ENCODE measurements around the gene PDPN.

DNA sequence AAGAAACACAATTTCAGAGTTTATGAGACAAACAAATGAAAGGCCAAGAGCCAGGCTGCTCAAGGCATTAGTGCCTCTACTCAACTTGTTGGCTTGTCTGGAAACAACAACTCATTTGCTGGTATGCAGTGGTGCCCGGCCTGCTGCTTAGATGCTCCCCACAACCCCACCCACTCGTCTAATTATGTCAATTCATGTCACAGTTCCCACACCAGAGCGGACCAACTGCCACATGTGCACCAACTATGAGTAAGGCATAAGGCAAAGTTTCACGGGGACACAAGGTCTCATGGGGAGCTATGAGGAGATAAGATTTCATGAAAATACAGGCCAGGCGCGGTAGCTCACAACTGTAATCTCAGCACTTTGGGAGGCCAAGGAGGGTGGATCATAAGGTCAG, 35.4 kb upstream of the PDPN start:
- TF ChIP-seq POLR2A (IDR thresholded peaks at IDR 0.05), result no peak
- TF ChIP-seq, protein P1, sequence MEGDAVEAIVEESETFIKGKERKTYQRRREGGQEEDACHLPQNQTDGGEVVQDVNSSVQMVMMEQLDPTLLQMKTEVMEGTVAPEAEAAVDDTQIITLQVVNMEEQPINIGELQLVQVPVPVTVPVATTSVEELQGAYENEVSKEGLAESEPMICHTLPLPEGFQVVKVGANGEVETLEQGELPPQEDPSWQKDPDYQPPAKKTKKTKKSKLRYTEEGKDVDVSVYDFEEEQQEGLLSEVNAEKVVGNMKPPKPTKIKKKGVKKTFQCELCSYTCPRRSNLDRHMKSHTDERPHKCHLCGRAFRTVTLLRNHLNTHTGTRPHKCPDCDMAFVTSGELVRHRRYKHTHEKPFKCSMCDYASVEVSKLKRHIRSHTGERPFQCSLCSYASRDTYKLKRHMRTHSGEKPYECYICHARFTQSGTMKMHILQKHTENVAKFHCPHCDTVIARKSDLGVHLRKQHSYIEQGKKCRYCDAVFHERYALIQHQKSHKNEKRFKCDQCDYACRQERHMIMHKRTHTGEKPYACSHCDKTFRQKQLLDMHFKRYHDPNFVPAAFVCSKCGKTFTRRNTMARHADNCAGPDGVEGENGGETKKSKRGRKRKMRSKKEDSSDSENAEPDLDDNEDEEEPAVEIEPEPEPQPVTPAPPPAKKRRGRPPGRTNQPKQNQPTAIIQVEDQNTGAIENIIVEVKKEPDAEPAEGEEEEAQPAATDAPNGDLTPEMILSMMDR (IDR thresholded peaks at IDR 0.05), result no peak
- no peak for TF ChIP-seq POLR2AphosphoS5 (IDR thresholded peaks at IDR 0.05)
- no peak for TF ChIP-seq EP300 (IDR thresholded peaks at IDR 0.05)

Measured in upper lobe of left lung (tissue), 4 donors.